ENCODE data around the gene CRY1.

CRY1 gene

DNA sequence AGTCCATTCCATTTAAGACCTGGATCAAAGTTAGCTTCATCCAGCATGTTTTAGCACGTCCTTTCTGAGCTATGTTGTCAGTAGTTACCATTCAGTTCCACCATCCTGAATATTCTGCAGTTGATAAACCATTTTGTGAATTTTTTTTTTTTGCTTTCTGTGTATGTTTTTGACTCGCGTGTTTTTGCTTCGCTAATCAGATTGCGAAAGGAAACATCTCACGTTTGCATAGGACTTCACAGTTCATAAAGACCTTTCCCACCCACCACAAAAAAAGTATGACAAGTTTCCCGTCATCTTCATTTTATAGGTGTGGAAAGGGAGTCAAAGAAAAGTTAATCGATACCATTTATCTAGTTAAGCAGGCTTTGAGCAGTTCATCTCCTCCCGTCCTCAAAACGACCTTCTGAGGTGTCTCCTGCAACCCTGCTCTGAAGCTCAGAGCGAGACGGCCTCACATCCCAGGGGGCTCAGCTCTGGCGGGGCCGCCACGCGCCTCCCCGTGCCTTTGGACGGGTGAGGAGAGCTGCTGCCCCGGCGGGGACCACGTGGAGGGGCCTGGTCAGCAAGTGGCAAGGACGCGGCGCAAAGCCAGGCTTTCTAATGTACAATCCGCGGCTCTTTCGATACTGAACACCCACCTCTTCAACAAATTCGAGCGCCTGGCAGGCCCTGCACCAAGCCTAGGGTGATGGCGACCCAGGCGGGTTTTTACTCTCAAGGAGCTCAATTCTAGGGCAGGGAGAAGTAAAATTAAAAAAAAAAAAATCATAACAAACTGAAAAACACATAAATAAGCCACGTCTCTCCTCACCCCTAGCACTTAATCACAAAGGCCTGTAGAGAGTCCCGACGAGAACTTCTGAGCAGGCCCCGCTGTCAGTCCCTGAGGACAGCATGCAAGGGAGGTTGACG lies 138.6 kb downstream of the CRY1 start:
- no peak for TF ChIP-seq CTCF (conservative IDR thresholded peaks at IDR 0.05; ENCODE audit: control insufficient read depth, insufficient read depth, low read depth, low read length)
- peak; percentile 42 for DNase-seq (ENCODE audit: low read depth)
- peak overlapping the region; percentile 61 for H3K4me3 ChIP-seq (ENCODE audit: control insufficient read depth, low read depth, low read length)

GRCh38 chr12:106953352-106954250 lies 139.7 kb downstream of the CRY1 start:
- peak overlapping the region; percentile 61 for H3K4me3 ChIP-seq (ENCODE audit: control insufficient read depth, low read depth, low read length)
- peak; percentile 50 for DNase-seq (ENCODE audit: low read depth)
- TF ChIP-seq CTCF (conservative IDR thresholded peaks at IDR 0.05; ENCODE audit: control insufficient read depth, insufficient read depth, low read depth, low read length): no peak

DNA sequence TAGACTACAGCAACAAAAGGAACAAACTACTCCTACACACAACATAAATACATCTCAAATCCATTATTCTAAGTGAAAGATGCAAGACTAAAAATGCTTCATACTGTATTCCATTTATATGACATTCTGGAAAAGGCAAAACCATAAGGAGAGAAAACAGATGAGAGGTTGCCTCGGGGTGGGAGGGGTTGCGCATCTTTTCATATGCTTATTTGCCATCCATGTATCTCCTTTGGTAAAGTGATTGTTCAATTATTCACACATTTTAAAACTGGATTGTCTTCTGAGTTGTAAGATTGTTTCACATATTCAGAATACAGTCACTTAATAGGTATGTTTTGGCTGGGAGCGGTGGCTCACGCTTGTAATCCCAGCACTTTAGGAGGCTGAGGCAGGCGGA lies 142.8 kb downstream of the CRY1 start:
- DNase-seq (ENCODE audit: low read depth): no peak
- TF ChIP-seq CTCF (conservative IDR thresholded peaks at IDR 0.05; ENCODE audit: control insufficient read depth, insufficient read depth, low read depth, low read length): no peak
- H3K4me3 ChIP-seq (ENCODE audit: control insufficient read depth, low read depth, low read length): no peak overlapping the region

DNA sequence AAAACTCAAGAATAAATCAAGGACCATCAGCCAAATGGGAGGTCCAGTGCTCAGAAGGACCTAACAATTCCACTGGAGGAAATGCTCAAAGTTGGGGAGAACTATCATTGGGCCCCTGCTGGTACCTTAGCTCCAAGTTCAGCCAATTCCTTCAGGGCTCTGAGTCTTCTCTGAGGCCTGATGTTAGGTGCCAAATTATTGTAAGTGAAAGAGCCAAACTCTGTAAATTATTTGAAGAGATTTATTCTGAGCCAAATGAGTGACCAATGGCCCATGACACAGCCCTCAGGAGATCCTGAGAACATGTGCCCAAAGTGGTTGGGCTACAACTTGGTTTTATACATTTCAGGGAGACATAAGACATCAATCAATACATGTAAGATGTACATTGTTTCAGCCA lies 145.9 kb downstream of the CRY1 start:
- TF ChIP-seq CTCF (conservative IDR thresholded peaks at IDR 0.05; ENCODE audit: control insufficient read depth, insufficient read depth, low read depth, low read length): no peak
- no peak for DNase-seq (ENCODE audit: low read depth)
- no peak overlapping the region for H3K4me3 ChIP-seq (ENCODE audit: control insufficient read depth, low read depth, low read length)

- DNase-seq (ENCODE audit: low read depth): no peak
- TF ChIP-seq CTCF (conservative IDR thresholded peaks at IDR 0.05; ENCODE audit: control insufficient read depth, insufficient read depth, low read depth, low read length): no peak
- H3K4me3 ChIP-seq (ENCODE audit: control insufficient read depth, low read depth, low read length): no peak overlapping the region
These were observed 148.0 kb downstream of the CRY1 start for GRCh38 chr12:106945261-106945851.

DNA sequence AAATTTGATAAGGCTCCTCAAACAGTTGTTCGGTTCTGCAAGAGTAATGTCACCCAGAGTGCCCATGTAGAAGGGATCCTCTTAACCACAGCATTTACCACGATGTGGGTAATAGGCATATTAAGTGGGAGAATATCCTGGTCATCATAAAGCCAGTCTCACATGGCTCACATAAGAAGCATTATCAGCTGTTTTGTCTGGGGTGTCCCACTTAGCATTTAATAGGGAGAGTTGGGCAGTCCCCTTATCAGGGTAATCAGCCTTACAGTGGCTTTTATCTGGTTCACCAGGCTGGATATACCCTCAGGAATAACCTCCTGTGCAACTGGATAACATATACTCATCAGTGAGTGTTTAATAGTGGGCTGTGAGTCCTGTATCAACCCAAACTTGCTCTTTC lies 150.6 kb downstream of the CRY1 start:
- TF ChIP-seq CTCF (conservative IDR thresholded peaks at IDR 0.05; ENCODE audit: control insufficient read depth, insufficient read depth, low read depth, low read length): no peak
- no peak for DNase-seq (ENCODE audit: low read depth)
- H3K4me3 ChIP-seq (ENCODE audit: control insufficient read depth, low read depth, low read length): no peak overlapping the region

Data from fibroblast of mammary gland (primary cell).